ENCODE data around the gene CTSH. TPM values are rescaled to one million over a fixed set of nuclear protein-coding genes. Genes with fewer than 3 reads are reported as not detected.

The CTSH gene
- total and polyA plus RNA-seq, 7 donors: 37.4 to 274 (median 96.7) TPM

DNA sequence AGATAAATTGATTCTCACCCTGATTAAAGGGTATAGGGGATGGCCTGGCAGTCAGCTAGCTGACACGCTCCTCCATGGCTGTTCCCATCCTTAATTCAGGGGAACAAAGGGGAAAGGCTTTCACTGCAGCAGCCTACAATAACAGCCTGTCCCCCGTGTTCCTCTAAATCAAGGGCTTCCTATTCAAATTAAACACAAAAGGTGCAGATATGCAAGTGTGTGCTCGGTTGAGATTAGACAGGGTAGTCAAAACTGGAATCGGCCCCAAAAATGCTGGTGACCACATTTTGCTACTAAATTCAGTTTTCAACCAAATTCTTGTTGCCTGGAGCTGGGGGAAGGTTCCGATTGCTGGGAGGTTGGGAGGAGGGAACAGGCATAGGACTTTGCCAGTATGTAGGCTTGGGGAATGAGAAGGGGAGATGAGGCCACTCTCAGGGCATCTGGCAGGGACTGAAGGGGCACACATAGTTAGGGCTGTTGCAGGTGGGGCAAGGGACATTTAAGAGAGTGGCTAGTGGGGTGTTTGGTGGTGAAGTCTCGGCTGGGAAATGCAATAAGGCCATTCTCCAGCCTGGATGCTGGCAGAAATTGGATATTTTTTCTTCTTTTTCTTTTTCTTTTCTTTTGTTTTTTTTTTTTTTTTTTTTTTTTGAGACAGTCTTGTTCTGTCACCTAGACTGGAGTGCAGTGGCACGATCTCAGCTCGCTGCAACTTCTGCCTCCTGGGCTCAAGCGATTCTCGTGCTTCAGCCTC is 32.9 kb upstream of the CTSH start:
- no peak for TF ChIP-seq POLR2A (IDR thresholded peaks at IDR 0.05)
- no peak for TF ChIP-seq POLR2AphosphoS5 (IDR thresholded peaks at IDR 0.05)
- TF ChIP-seq EP300 (IDR thresholded peaks at IDR 0.05): no peak
- no peak for TF ChIP-seq CTCF (IDR thresholded peaks at IDR 0.05)
- H3K4me1 ChIP-seq: peaks cover 0 to 8% (median 3%) of the 10 kb centered on the region in 4 donors
- no peaks in the 10 kb centered on the region for H3K36me3 ChIP-seq
- intact Hi-C loops (cut with DNase I): loop anchor here (5.0 kb wide), 1 partner anchor 65 kb away; no protein-coding TSS in a partner anchor
- no peak overlapping the region for H3K27ac ChIP-seq
- WGBS, 2 donors: 82 to 92% methylated on average over 10 of the region's 10 CpGs
- no peak overlapping the region for H3K4me3 ChIP-seq
- DNase-seq: no peak
- H3K27me3 ChIP-seq: no peaks in the 10 kb centered on the region
- no peaks in the 10 kb centered on the region for H3K9me3 ChIP-seq

DNA sequence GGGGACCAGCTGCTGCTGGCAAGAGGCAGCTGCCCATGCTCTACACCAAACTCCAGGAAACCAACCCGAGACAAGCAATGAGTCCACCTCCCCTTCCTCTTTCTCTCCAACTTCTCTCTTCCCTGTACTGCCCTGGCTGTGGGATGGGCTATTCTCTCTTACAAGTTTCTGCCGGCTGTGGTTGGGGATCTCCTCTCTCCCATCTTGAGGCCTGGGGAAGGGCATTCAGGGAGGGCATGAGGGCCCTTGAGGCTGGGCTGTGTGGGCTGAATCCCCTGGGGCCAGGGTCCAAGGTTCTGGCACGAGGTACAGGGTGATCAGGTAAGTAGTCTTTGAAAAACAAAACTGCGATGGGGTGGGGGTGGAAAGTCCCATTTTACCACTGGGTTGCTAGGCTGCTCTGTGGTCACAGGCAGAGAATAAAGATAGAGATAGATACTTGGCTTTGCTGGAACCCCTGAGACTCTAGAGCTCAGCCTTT is 32.3 kb upstream of the CTSH start:
- H3K4me1 ChIP-seq: peaks cover 0 to 8% (median 3%) of the 10 kb centered on the region in 4 donors
- H3K36me3 ChIP-seq: no peaks in the 10 kb centered on the region
- WGBS, 2 donors: 59 to 61% methylated on average over 4 of the region's 4 CpGs
- TF ChIP-seq POLR2AphosphoS5 (IDR thresholded peaks at IDR 0.05): no peak
- no peak for TF ChIP-seq POLR2A (IDR thresholded peaks at IDR 0.05)
- no peak for TF ChIP-seq EP300 (IDR thresholded peaks at IDR 0.05)
- TF ChIP-seq CTCF (IDR thresholded peaks at IDR 0.05): no peak
- no peak overlapping the region for H3K4me3 ChIP-seq
- DNase-seq: no peak
- H3K27me3 ChIP-seq: no peaks in the 10 kb centered on the region
- no peaks in the 10 kb centered on the region for H3K9me3 ChIP-seq
- no peak overlapping the region for H3K27ac ChIP-seq
- intact Hi-C loops (cut with DNase I): loop anchor here (5.0 kb wide), 1 partner anchor 65 kb away; no protein-coding TSS in a partner anchor

DNA sequence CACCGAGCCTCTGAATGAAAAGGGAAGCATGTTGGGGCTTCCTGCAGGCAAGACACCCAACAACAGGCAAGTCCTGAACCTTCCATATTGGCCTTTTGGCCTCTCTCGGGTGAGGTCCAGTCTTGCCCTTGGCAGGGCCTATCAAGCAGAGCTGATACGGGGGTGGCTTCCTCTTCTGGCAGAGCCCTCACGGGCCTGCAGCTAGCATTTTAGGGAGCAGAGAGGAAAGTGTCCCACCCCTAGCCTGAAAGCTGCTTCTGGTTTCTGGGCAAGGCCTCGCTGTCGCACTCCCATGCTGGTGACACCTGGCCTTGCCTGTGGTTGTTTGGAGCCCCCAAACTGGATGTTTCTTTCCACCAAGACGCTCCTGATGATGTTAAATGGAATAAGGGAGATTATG is 31.8 kb upstream of the CTSH start:
- intact Hi-C loops (cut with DNase I): loop anchor here (5.0 kb wide), 1 partner anchor 64 kb away; no protein-coding TSS in a partner anchor
- 79 to 86% methylated on average over 7 of the region's 7 CpGs for WGBS, 2 donors
- H3K36me3 ChIP-seq: no peaks in the 10 kb centered on the region

DNA sequence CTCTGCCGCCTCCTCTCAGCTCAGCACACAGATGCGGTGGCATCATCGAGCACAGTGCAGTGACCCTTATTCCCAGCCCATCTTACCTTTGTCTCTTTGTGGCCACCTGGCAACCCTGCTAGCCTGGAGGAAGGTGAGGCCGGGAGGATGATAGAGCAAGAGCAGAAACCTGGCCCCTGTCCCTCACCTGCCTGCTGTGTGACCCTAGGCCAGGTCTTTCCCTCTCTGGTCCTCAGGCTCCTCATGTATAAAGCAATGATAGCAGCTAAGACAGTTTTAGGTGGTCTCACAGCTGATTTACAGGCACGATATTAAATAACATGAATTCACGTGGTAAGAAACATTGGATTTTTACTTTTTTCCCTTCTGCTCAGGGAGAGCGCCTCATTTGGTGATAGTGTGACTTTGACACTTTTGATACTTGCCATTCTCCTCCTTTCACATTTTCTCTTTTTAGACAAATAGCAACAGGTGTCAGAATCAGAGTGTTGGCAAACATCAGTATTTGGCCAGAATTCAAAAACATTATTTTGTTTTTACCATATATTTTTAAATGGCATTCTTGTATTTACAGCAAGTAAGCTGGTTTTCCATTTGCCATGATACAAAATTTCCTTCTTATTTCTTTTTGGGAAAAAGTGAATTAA is 29.5 kb upstream of the CTSH start:
- WGBS, 2 donors: 95 to 97% methylated on average over 7 of the region's 7 CpGs
- no peaks in the 10 kb centered on the region for H3K36me3 ChIP-seq
- no peaks in the 10 kb centered on the region for H3K9me3 ChIP-seq
- H3K27me3 ChIP-seq: no peaks in the 10 kb centered on the region
- DNase-seq: no peak
- peaks cover 0 to 13% (median 5%) of the 10 kb centered on the region in 4 donors for H3K4me1 ChIP-seq
- intact Hi-C loops (cut with DNase I): no loop called here
- no peak overlapping the region for H3K27ac ChIP-seq
- TF ChIP-seq POLR2A (IDR thresholded peaks at IDR 0.05) (no peak), CTCF (IDR thresholded peaks at IDR 0.05) (no peak), EP300 (IDR thresholded peaks at IDR 0.05) (no peak), POLR2AphosphoS5 (IDR thresholded peaks at IDR 0.05) (no peak)
- no peak overlapping the region for H3K4me3 ChIP-seq

More for the DNA sequence above, 31.8 kb upstream of the CTSH start:
- Histone ChIP-seq H3K27ac (no peak overlapping the region), H3K27me3 (no peaks in the 10 kb centered on the region), H3K9me3 (no peaks in the 10 kb centered on the region), H3K4me1 (peaks cover 0 to 8% (median 3%) of the 10 kb centered on the region in 4 donors), H3K4me3 (no peak overlapping the region)
- DNase-seq: no peak
- TF ChIP-seq POLR2A (IDR thresholded peaks at IDR 0.05): no peak
- no peak for TF ChIP-seq CTCF (IDR thresholded peaks at IDR 0.05)
- no peak for TF ChIP-seq POLR2AphosphoS5 (IDR thresholded peaks at IDR 0.05)
- TF ChIP-seq EP300 (IDR thresholded peaks at IDR 0.05): no peak

Measured in sigmoid colon (tissue), 7 donors.